DOHH2 (cell line): ENCODE results near the gene PDZK1IP1.
"Not testable (repeated sequence)": the region's sequence is repeated elsewhere in the genome, so short reads cannot be mapped to it uniquely, and the experiment has no call there.

ENCODE experiments used
- H3F3A ChIP-seq: fragments of 200-600 bp; sonication (generic), shearing (Covaris generic); 2 replicates; pipeline ENCODE4 v1.6.0; 2016; ENCODE audit warnings: antibody characterized with exemption, mild to moderate bottlenecking; ENCODE audit not compliant: control insufficient read depth, insufficient read depth
- H3K27ac ChIP-seq: fragments of 200-600 bp; sonication (generic); 2 replicates; pipeline ENCODE4 v1.5.1; 2014; ENCODE audit warnings: low read depth, mild to moderate bottlenecking, low read length, moderate library complexity
- H3K27me3 ChIP-seq: fragments of 200-600 bp; sonication (generic); 2 replicates; pipeline ENCODE4 v1.6.1; 2014; ENCODE audit warnings: mild to moderate bottlenecking, low read length, mixed read lengths; ENCODE audit not compliant: control insufficient read depth
- H3K36me3 ChIP-seq: fragments of 200-600 bp; sonication (generic); 2 replicates; pipeline ENCODE4 v1.6.1; 2014; ENCODE audit warnings: mild to moderate bottlenecking, low read length, moderate library complexity, mixed read lengths; ENCODE audit not compliant: control insufficient read depth
- H3K4me1 ChIP-seq: fragments of 200-600 bp; sonication (generic); 2 replicates; pipeline ENCODE4 v1.6.1; 2014; ENCODE audit warnings: mild to moderate bottlenecking, low read length, mixed read lengths; ENCODE audit not compliant: control insufficient read depth
- H3K4me2 ChIP-seq: fragments of 200-600 bp; sonication (generic); 2 replicates; pipeline ENCODE4 v1.6.0; 2014; ENCODE audit warnings: mild to moderate bottlenecking, low read length, moderate library complexity
- H3K4me3 ChIP-seq: fragments of 200-600 bp; sonication (generic); 2 replicates; pipeline ENCODE4 v1.5.1; 2014; ENCODE audit warnings: mild to moderate bottlenecking, low read length, mixed read lengths
- H3K79me2 ChIP-seq: fragments of 200-600 bp; sonication (generic); 2 replicates; pipeline ENCODE4 v1.6.1; 2014; ENCODE audit warnings: mild to moderate bottlenecking, low read length, mixed read lengths; ENCODE audit not compliant: control insufficient read depth
- H3K9me2 ChIP-seq: fragments of 200-600 bp; sonication (generic); replicated peaks from 2 replicates; pipeline ENCODE4 v1.6.1; 2014; ENCODE audit warnings: mild to moderate bottlenecking, low read length, mixed read lengths; ENCODE audit not compliant: control insufficient read depth
- H3K9me3 ChIP-seq: fragments of 200-600 bp; sonication (generic); 2 replicates; pipeline ENCODE4 v1.6.1; 2014; ENCODE audit warnings: antibody characterized with exemption, low read length, mixed read lengths; ENCODE audit not compliant: control insufficient read depth, insufficient read depth
- H4K20me1 ChIP-seq: fragments of 200-600 bp; sonication (generic); 2 replicates; pipeline ENCODE4 v1.6.0; 2014; ENCODE audit warnings: low read depth, mild to moderate bottlenecking, antibody characterized with exemption, low read length, moderate library complexity; ENCODE audit not compliant: control insufficient read depth, insufficient read depth
- CTCF ChIP-seq: fragments of 200-600 bp; sonication (generic); IDR thresholded peaks from one replicate; pipeline ENCODE4 v1.5.1; 2014; ENCODE audit warnings: antibody characterized with exemption, mild to moderate bottlenecking, low read depth, low read length; ENCODE audit not compliant: poor library complexity, severe bottlenecking
- EZH2phosphoT487 ChIP-seq: fragments of 200-600 bp; sonication (generic); IDR thresholded peaks from 2 replicates; pipeline ENCODE4 v1.6.1; 2017; ENCODE audit warnings: borderline replicate concordance, mild to moderate bottlenecking, antibody characterized with exemption, low read length, moderate library complexity, mixed read lengths

PDZK1IP1 gene

GRCh38 chr1:47198214-47198613, 8.4 kb upstream of the PDZK1IP1 start:
- Histone ChIP-seq H3K4me3 (no peak overlapping the region), H3K9me3 (no peaks in the 10 kb centered on the region), H3K36me3 (no peaks in the 10 kb centered on the region), H3K79me2 (no peaks in the 10 kb centered on the region), H4K20me1 (no peaks in the 10 kb centered on the region), H3K4me2 (no peak overlapping the region), H3K9me2 (no peaks in the 10 kb centered on the region), H3K27me3 (peaks cover 5% of the 10 kb centered on the region), H3K4me1 (peaks cover 3% of the 10 kb centered on the region), H3K27ac (no peak overlapping the region), H3F3A (no peaks in the 10 kb centered on the region)
- TF ChIP-seq CTCF (no peak), EZH2phosphoT487 (no peak)

DNA sequence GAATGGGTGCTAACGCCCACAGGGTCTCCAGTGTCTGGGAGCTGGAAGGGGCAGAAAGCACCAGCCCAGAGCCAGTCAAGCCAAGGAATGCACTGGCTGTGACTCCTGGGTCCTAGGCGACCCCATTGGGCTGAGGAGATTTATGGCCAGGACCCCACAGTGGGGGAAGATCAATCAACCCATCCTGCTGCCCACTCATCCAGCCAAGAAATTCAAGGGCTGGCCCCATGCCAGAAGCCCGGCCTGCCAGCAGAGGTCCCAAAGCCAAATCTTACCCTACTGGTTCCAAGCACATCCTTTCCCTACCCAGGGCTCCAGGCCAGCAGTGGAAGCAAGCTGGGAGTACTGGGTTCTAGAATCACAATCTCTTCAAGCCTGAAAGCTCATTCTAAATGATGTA, 6.8 kb upstream of the PDZK1IP1 start:
- no peaks in the 10 kb centered on the region for H4K20me1 ChIP-seq
- H3K36me3 ChIP-seq = no peaks in the 10 kb centered on the region
- no peaks in the 10 kb centered on the region for H3K9me2 ChIP-seq
- no peaks in the 10 kb centered on the region for H3K79me2 ChIP-seq
- no peak overlapping the region for H3K27ac ChIP-seq
- H3K4me3 ChIP-seq = no peak overlapping the region
- H3F3A ChIP-seq = no peaks in the 10 kb centered on the region
- no peaks in the 10 kb centered on the region for H3K9me3 ChIP-seq
- H3K4me2 ChIP-seq = no peak overlapping the region
- H3K27me3 ChIP-seq = peaks cover 5% of the 10 kb centered on the region
- H3K4me1 ChIP-seq = no peaks in the 10 kb centered on the region
- TF ChIP-seq CTCF (no peak), EZH2phosphoT487 (no peak)

DNA sequence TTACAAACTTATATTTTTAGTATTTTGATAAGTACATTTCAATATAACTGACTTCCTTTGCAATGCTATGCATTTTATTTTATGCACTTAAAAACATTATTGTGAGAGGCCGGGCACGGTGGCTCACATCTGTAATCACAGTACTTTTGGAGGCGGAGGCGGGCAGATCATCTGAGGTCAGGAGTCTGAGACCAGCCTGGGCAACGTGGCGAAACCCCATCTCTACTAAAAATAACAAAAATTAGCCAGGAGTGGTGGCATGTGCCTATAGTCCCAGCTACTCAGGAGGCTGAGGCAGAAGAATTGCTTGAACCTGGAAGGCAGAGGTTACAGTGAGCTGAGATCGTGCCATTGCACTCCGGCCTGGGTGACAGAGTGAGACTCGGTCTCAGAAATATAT, 6.1 kb upstream of the PDZK1IP1 start:
- H3K4me3 ChIP-seq, H3K36me3 ChIP-seq, H3K9me3 ChIP-seq, H3K27me3 ChIP-seq, H3K9me2 ChIP-seq, H4K20me1 ChIP-seq, H3K4me2 ChIP-seq, H3K79me2 ChIP-seq, H3K4me1 ChIP-seq, H3F3A ChIP-seq, H3K27ac ChIP-seq: not testable (repeated sequence)

DNA sequence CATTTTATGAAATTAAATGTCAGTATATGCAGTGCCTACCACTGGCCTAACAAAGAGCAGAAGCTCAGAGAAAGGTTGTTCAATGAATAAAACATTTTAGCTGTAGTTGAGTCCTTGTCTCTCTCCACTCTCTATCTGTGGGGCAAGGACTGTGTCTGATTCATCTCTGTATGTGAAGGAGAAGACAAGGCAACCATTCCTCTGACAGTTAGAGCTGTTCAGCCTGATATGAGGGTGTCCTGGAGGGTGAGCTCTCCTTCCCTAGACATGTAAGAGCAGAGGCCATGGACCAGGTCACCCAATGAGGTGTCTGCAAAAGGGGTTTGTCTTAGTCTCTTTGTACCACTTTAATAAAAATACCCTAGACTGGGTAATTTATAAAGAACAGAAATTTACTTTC, 4.5 kb upstream of the PDZK1IP1 start:
- Histone ChIP-seq H3K4me1 (no peaks in the 10 kb centered on the region), H3K4me2 (no peak overlapping the region), H4K20me1 (no peaks in the 10 kb centered on the region), H3K79me2 (no peaks in the 10 kb centered on the region), H3K27ac (no peak overlapping the region), H3K4me3 (no peak overlapping the region), H3K9me3 (no peaks in the 10 kb centered on the region), H3K27me3 (peaks cover 5% of the 10 kb centered on the region), H3K36me3 (no peaks in the 10 kb centered on the region), H3F3A (no peaks in the 10 kb centered on the region), H3K9me2 (no peaks in the 10 kb centered on the region)
- no peak for TF ChIP-seq CTCF
- no peak for TF ChIP-seq EZH2phosphoT487

- not testable (repeated sequence) for H4K20me1 ChIP-seq, H3K9me2 ChIP-seq, H3K27ac ChIP-seq, H3K4me2 ChIP-seq, H3F3A ChIP-seq, H3K4me3 ChIP-seq, H3K9me3 ChIP-seq, H3K27me3 ChIP-seq, H3K79me2 ChIP-seq, H3K4me1 ChIP-seq, H3K36me3 ChIP-seq
These were observed 3.7 kb upstream of the PDZK1IP1 start for GRCh38 chr1:47193496-47193895.
